ENCODE measurements around the gene CELSR2. TPM values are rescaled to one million over a fixed set of nuclear protein-coding genes. Genes with fewer than 3 reads are reported as not detected.

CELSR2 gene
- total RNA-seq, 4 donors from 2014 or later = 0.26 to 9.6 (median 5.4) TPM

- Histone ChIP-seq H3K36me3 (no peaks in the 10 kb centered on the region), H3K9me3 (no peaks in the 10 kb centered on the region), H3K4me3 (no peak overlapping the region), H3K27me3 (no peaks in the 10 kb centered on the region), H3K27ac (peak overlapping the region; percentile 63 to 72), H3K4me1 (peaks cover 0 to 14% of the 10 kb centered on the region in 2 donors)
- intact Hi-C loops (cut with DNase I; ENCODE audit: low total_unique reads) = no loop called here
- TF ChIP-seq, protein P1, sequence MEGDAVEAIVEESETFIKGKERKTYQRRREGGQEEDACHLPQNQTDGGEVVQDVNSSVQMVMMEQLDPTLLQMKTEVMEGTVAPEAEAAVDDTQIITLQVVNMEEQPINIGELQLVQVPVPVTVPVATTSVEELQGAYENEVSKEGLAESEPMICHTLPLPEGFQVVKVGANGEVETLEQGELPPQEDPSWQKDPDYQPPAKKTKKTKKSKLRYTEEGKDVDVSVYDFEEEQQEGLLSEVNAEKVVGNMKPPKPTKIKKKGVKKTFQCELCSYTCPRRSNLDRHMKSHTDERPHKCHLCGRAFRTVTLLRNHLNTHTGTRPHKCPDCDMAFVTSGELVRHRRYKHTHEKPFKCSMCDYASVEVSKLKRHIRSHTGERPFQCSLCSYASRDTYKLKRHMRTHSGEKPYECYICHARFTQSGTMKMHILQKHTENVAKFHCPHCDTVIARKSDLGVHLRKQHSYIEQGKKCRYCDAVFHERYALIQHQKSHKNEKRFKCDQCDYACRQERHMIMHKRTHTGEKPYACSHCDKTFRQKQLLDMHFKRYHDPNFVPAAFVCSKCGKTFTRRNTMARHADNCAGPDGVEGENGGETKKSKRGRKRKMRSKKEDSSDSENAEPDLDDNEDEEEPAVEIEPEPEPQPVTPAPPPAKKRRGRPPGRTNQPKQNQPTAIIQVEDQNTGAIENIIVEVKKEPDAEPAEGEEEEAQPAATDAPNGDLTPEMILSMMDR (IDR thresholded peaks at IDR 0.05) = no peak
- no peak for TF ChIP-seq POLR2A (IDR thresholded peaks at IDR 0.05)
- DNase-seq = no peak
Measured at GRCh38 chr1:109254621-109255096, 5.3 kb downstream of the CELSR2 start.

DNA sequence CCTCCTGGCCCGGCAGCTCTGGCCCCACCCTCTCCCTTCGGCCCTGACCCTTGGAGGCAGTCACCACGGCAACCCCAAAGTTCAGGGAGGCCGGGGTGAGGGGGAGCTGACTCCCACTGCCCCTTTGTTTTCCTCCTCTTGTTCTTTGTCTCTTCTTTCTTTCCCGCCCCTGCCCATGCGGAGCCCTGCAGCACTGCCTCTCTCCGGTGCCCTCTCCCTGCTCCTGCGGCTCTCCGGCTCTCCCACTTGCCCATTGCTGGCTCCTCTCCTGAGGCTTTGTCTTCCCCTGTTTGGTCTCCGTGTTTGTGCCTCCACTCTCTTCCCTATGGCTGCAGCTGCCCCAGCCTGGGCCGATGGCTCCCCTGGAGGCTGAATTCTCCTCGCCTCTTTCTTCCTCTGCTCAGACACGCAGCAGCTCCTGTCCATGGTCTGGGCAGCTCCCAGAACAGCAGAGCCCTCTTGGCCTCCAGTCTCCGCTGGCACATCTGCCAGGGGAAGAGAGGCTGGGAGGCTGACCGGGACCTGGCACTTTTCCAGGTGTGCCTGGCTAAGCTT lies 5.8 kb downstream of the CELSR2 start:
- Histone ChIP-seq H3K27me3 (no peaks in the 10 kb centered on the region), H3K9me3 (no peaks in the 10 kb centered on the region), H3K36me3 (no peaks in the 10 kb centered on the region), H3K4me3 (no peak overlapping the region), H3K27ac (peak overlapping the region in 1 of 2 donors; percentile 63), H3K4me1 (peaks cover 0 to 14% of the 10 kb centered on the region in 2 donors)
- intact Hi-C loops (cut with DNase I; ENCODE audit: low total_unique reads) = no loop called here
- TF ChIP-seq, protein P1 (IDR thresholded peaks at IDR 0.05) = no peak
- TF ChIP-seq POLR2A (IDR thresholded peaks at IDR 0.05) = no peak
- DNase-seq = no peak

DNA sequence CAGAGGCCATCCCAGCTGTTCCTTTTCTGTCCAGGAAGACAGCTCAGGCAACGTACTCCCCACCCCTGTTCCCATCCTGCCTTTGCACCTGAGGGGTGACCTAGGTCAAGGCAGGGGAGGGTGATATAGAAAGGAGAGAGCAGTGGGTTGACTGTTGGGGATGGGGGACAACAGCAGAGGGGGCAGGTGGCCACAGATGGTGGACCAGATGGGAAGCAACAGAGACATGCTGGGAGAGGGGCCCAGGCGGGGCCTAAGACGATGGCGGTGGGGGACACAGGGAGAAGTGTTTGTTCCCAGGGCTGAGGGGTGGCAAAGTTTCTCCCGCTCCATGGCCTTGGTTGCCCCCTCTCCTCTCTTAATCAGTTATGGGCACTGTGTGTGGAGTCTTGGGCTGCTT lies 6.3 kb downstream of the CELSR2 start:
- no peaks in the 10 kb centered on the region for H3K9me3 ChIP-seq
- H3K4me1 ChIP-seq = peaks cover 0 to 14% of the 10 kb centered on the region in 2 donors
- no peak overlapping the region for H3K4me3 ChIP-seq
- intact Hi-C loops (cut with DNase I; ENCODE audit: low total_unique reads) = no loop called here
- no peaks in the 10 kb centered on the region for H3K27me3 ChIP-seq
- DNase-seq = no peak
- TF ChIP-seq, protein P1 (IDR thresholded peaks at IDR 0.05) = no peak
- TF ChIP-seq POLR2A (IDR thresholded peaks at IDR 0.05) = no peak
- no peaks in the 10 kb centered on the region for H3K36me3 ChIP-seq
- H3K27ac ChIP-seq = no peak overlapping the region

DNA sequence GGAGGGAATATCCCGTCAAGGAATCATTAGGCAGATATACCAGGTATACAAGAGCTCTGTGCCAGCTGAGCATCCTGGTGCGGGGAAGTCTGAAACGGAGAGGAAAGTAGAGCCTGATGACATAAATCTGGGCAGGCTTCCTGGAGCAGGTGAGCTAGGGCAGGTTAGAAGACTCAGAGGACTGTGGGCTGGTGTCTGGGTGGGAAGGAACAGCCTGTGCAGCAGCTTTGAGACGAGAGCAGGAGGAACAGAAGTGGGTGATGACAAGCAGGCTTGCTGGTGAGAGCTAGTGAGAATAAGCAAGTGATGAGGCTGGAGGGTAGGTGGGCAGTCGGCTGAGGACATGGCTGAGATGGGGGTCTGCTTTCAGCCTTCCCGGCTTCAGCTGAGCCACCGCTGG lies 6.7 kb downstream of the CELSR2 start:
- Histone ChIP-seq H3K27me3 (no peaks in the 10 kb centered on the region), H3K27ac (no peak overlapping the region), H3K9me3 (no peaks in the 10 kb centered on the region), H3K4me1 (peaks cover 0 to 14% of the 10 kb centered on the region in 2 donors), H3K36me3 (no peaks in the 10 kb centered on the region), H3K4me3 (no peak overlapping the region)
- intact Hi-C loops (cut with DNase I; ENCODE audit: low total_unique reads) = no loop called here
- no peak for TF ChIP-seq POLR2A (IDR thresholded peaks at IDR 0.05)
- TF ChIP-seq, protein P1 (IDR thresholded peaks at IDR 0.05) = no peak
- no peak for DNase-seq

- no peaks in the 10 kb centered on the region for H3K36me3 ChIP-seq
- TF ChIP-seq, protein P1 (IDR thresholded peaks at IDR 0.05) = no peak
- TF ChIP-seq POLR2A (IDR thresholded peaks at IDR 0.05) = no peak
- no peak for DNase-seq
- peaks cover 0 to 14% of the 10 kb centered on the region in 2 donors for H3K4me1 ChIP-seq
- H3K27me3 ChIP-seq = no peaks in the 10 kb centered on the region
- H3K27ac ChIP-seq = no peak overlapping the region
- H3K4me3 ChIP-seq = no peak overlapping the region
- no peaks in the 10 kb centered on the region for H3K9me3 ChIP-seq
- intact Hi-C loops (cut with DNase I; ENCODE audit: low total_unique reads) = no loop called here
Measured at GRCh38 chr1:109256971-109257681, 7.8 kb downstream of the CELSR2 start.

Measured in uterus (tissue), 4 donors.